ENCODE measurements around the gene DCUN1D1.

The DCUN1D1 gene

DNA sequence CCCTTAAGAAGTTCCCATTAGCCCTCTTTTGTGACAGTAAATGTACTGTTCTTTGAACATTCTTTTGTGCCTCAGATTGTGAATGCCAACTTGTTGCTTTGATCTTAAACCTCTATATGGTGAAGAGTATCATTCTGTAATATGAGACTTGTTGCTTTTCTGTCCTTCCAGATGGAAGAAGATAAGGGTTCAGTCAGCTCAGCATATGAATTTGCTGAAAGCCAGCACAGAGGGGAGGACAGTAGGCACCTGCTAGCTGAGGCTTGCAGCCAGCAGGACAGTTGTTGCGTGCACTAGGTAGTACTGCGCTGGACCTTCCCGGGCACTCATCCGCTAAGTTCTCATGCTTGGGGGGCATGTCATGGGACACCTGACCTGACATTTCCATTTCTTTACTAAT lies 74.7 kb downstream of the DCUN1D1 start:
- H3K27ac ChIP-seq, result no peak overlapping the region
- TF ChIP-seq, protein P1, sequence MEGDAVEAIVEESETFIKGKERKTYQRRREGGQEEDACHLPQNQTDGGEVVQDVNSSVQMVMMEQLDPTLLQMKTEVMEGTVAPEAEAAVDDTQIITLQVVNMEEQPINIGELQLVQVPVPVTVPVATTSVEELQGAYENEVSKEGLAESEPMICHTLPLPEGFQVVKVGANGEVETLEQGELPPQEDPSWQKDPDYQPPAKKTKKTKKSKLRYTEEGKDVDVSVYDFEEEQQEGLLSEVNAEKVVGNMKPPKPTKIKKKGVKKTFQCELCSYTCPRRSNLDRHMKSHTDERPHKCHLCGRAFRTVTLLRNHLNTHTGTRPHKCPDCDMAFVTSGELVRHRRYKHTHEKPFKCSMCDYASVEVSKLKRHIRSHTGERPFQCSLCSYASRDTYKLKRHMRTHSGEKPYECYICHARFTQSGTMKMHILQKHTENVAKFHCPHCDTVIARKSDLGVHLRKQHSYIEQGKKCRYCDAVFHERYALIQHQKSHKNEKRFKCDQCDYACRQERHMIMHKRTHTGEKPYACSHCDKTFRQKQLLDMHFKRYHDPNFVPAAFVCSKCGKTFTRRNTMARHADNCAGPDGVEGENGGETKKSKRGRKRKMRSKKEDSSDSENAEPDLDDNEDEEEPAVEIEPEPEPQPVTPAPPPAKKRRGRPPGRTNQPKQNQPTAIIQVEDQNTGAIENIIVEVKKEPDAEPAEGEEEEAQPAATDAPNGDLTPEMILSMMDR (conservative IDR thresholded peaks at IDR 0.05), result no peak

DNA sequence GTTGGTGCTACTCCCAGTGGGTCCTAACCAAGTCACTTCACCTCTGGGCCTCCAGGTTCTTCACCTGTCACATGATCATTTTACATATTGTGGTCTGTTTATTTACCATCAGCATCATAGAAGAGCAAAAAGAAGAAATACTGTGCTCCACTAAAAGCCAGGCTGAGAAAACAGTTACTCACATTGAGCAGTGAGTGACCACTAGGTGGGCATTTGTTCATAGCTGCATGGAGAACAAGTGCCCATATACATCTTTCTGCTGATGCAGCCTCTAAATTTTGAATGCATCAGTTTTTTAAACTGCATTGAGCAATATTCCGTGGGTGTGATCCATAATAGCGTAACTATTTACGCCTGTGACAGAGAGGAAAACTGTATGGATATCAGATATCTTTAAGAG lies 76.2 kb downstream of the DCUN1D1 start:
- TF ChIP-seq, protein P1 (conservative IDR thresholded peaks at IDR 0.05), result peak; percentile 25
- H3K27ac ChIP-seq, result no peak overlapping the region

GRCh38 chr3:182902236-182902635 lies 78.1 kb downstream of the DCUN1D1 start:
- H3K27ac ChIP-seq, result no peak overlapping the region
- TF ChIP-seq, protein P1 (conservative IDR thresholded peaks at IDR 0.05), result no peak

DNA sequence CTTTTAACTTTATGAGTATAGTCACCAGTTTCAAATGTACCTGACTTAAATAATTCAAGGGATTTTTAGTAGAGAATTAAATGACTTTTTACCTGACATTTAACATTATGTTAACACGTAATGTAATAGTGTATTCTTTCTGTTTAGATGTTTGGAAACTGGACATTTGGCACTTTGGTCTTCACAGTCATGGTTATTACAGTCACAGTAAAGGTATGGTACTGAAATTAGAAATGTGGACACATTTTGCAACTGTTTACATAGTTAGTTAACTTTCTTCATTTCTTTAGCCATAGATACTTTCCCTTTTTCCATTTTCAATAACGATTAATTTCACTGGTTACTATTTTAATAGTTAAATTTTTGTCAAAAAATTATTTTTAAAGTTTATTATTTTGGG lies 83.8 kb downstream of the DCUN1D1 start:
- TF ChIP-seq, protein P1 (conservative IDR thresholded peaks at IDR 0.05), result no peak
- H3K27ac ChIP-seq, result no peak overlapping the region

DNA sequence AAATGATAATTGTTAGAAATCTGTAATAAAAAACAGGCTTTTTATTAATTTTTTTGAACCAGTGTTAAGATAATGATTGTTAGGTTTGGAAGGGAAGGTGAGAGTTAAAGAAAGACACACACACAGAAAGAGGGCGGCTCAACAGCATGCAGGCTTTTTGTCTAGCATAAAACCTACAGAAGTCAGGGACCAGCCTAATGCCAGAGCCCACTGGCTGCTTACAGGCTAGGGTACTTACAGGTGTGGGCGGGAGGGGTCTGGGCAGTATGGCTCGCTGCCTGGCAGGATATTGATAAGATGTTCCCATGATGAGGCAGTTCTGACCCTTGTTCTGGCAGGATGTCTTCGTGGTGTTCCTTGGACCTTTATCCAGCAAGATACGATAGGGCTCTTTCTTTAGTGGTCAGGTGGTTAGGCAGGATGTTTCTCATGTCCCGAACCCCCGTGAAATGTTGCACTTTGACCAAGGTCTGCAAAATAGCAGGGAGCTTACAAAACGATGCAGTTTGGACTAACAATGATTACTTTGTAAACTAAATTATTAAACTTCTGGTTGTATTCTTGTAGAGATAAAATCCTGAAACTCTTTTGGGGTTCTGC lies 84.7 kb downstream of the DCUN1D1 start:
- TF ChIP-seq, protein P1 (conservative IDR thresholded peaks at IDR 0.05), result no peak
- H3K27ac ChIP-seq, result no peak overlapping the region

DNA sequence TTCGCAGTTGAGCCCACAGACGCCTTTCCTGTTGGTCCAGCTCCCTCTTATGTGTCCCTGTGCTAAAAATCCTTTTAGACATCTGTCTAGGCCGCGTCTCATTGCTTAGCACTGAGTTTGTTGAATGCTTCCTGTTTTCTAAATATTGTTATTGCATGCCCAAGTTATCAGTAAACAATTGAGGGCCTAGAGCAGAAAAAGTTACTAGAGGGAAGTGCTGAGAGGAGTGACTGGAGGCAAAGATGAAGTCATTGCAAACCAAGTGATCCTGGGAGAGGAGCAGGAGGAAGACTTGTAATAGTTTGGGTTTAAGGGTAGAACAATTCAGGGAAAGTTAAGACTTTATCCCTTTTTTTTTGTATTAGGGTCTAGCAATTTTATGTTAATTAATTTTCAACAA lies 88.1 kb downstream of the DCUN1D1 start:
- H3K27ac ChIP-seq, result no peak overlapping the region
- TF ChIP-seq, protein P1 (conservative IDR thresholded peaks at IDR 0.05), result no peak

DNA sequence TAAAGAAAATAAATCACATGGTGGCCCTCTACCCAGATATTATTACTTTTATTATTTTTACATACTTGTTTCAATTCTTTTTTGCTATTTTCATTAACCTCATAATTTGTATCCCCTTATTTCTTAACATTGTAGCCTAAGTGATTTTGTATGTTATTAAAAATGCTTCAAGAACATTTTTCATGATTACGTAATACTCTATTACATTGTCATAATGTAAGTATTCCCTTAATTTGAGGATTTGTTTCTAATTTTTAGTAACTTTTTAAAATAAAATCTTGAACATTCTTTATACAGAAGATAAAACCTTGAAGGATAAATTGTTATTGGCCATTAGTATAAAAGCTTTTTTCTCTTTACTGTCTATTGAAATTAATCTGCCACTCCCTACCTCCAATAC lies 89.0 kb downstream of the DCUN1D1 start:
- H3K27ac ChIP-seq, result peak overlapping the region; percentile 48; the same call in 1 of the 2 replicates
- TF ChIP-seq, protein P1 (conservative IDR thresholded peaks at IDR 0.05), result no peak
